Esophagus muscularis mucosa (tissue), 4 donors: ENCODE data around the gene PIGU. TPM values are rescaled to one million over a fixed set of nuclear protein-coding genes. Genes with fewer than 3 reads are reported as not detected.

Experiments
- DNase-seq: peaks from one replicate; pipeline ENCODE4 v3.0.0-alpha.2; 2017; ENCODE audit errors: extremely low spot score
- H3K27ac ChIP-seq, 4 donors: fragments of 200-600 bp; sonication (generic); replicated peaks in 1 of 4; 1 replicate in 3 of 4; 2 replicates in 1 of 4; pipeline ENCODE4 v1.5.1; 2016 to 2019; ENCODE audit warnings: mild to moderate bottlenecking in 1 of 4
- H3K27me3 ChIP-seq, 4 donors: fragments of 200-600 bp; sonication (generic); one replicate each; pipeline versions ENCODE4 v1.5.1 to v1.6.0; 2016 to 2019
- H3K36me3 ChIP-seq, 4 donors: fragments of 200-600 bp; sonication (generic); one replicate each; pipeline ENCODE4 v1.5.1; 2016 to 2019
- H3K4me1 ChIP-seq, 4 donors: fragments of 200-600 bp; sonication (generic); one replicate each; pipeline ENCODE4 v1.5.1; 2016 to 2019
- H3K4me3 ChIP-seq, 4 donors: fragments of 200-600 bp; sonication (generic); 1 replicate in 2 of 4; 2 replicates in 2 of 4; pipeline ENCODE4 v1.5.1; 2016 to 2019; ENCODE audit warnings: mild to moderate bottlenecking in 4 of 4, moderate library complexity in 1 of 4
- H3K9me3 ChIP-seq, 4 donors: fragments of 200-600 bp; sonication (generic); 1 replicate in 3 of 4; 2 replicates in 1 of 4; pipeline ENCODE4 v1.5.1; 2016 to 2019
- EP300 ChIP-seq: sonication (generic); formaldehyde crosslinking; IDR thresholded peaks from one replicate; pipeline ENCODE4 v1.6.1; 2017; ENCODE audit warnings: antibody characterized with exemption
- POLR2A ChIP-seq: fragments of 450-650 bp; IDR thresholded peaks from one replicate; pipeline ENCODE4 v1.6.1; 2017; ENCODE audit warnings: antibody characterized with exemption, moderate library complexity, mild to moderate bottlenecking, low read depth
- POLR2AphosphoS5 ChIP-seq, 2 donors: sonication (generic); formaldehyde crosslinking; IDR thresholded peaks; one replicate each; pipeline ENCODE4 v1.6.1; 2017; ENCODE audit warnings: antibody characterized with exemption in 2 of 2
- WGBS: methylation state at CpG from one replicate; pipeline ENCODE4 v1.1.5; 2018; 5-methylcytosine and 5-hydroxymethylcytosine counted together
- intact Hi-C: fragments of 100-400 bp; cut with DNase I; formaldehyde crosslinking; loops from one replicate; pipeline ENCODE4 v1.15.1; 2023
- total RNA-seq, 4 donors: library from RNA; depleted of rRNA; stranded (reverse); fragments of >200 nt; gene quantifications; one replicate each; pipeline versions ENCODE4 v1.1.0 to v1.2.1, GENCODE V29; 2016
- TF ChIP-seq, protein P1 (sequence below), 3 experiments: fragments of 200-600 bp in 2 of 3; fragments of 450-650 bp in 1 of 3; sonication (generic) in 2 of 3; IDR thresholded peaks; one replicate each; pipeline ENCODE4 v1.5.1; 2017 to 2019; ENCODE audit warnings: antibody characterized with exemption in 3 of 3, mild to moderate bottlenecking in 2 of 3, moderate library complexity in 1 of 3

The PIGU gene
- total RNA-seq, 4 donors from 2014 or later: 9.1 to 10.8 (median 9.5) TPM

DNA sequence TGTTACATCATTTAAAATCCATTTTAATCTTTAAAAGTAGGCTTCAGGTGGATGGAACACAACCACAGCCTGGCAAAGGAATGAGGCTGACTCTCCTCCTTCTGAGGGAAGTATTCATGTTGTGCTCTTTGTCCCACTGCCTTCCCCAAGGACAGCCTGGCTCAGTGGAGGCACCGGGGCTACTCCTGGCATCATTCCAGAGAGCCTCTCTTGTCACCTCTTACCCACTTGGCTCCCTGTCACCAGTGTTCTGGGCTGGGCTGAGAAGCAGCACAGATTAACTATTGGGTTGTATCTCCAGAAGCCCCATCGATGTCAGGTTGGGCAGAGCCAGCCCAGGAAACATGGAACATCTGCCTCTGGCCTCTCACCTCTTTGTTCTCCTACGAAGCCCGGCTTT lies 16.5 kb upstream of the PIGU start:
- Histone ChIP-seq H3K27ac (no peak overlapping the region), H3K9me3 (no peaks in the 10 kb centered on the region)
- TF ChIP-seq, protein P1, sequence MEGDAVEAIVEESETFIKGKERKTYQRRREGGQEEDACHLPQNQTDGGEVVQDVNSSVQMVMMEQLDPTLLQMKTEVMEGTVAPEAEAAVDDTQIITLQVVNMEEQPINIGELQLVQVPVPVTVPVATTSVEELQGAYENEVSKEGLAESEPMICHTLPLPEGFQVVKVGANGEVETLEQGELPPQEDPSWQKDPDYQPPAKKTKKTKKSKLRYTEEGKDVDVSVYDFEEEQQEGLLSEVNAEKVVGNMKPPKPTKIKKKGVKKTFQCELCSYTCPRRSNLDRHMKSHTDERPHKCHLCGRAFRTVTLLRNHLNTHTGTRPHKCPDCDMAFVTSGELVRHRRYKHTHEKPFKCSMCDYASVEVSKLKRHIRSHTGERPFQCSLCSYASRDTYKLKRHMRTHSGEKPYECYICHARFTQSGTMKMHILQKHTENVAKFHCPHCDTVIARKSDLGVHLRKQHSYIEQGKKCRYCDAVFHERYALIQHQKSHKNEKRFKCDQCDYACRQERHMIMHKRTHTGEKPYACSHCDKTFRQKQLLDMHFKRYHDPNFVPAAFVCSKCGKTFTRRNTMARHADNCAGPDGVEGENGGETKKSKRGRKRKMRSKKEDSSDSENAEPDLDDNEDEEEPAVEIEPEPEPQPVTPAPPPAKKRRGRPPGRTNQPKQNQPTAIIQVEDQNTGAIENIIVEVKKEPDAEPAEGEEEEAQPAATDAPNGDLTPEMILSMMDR (IDR thresholded peaks at IDR 0.05): no peak

DNA sequence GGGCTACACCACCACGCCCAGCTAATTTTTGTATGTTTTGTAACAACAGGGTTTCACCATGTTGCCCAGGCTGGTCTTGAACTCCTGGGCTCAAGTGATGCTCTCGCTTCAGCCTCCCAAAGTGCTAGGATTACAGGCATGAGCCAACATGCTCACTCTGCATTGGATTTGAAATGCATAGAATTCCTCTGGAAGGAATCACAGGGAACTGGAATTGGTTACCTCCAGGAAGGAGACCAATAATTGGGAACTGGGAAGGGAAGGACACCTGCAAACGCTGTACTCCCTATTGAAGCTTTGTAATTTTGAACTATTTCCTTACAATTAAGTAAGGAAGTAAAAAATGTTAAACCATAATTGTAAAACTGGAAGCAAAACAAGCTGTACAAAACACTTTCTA lies 14.9 kb upstream of the PIGU start:
- no peaks in the 10 kb centered on the region for H3K27me3 ChIP-seq
- H3K27ac ChIP-seq: no peak overlapping the region
- TF ChIP-seq POLR2A: no peak
- TF ChIP-seq, protein P1 (IDR thresholded peaks at IDR 0.05): no peak
- TF ChIP-seq POLR2AphosphoS5 (IDR thresholded peaks at IDR 0.05): no peak
- TF ChIP-seq EP300: no peak

More for the DNA sequence above, 16.5 kb upstream of the PIGU start:
- DNase-seq: no peak
- WGBS: 69% methylated on average over 4 of the region's 4 CpGs
- intact Hi-C loops: no loop called here
- Histone ChIP-seq H3K27me3 (no peaks in the 10 kb centered on the region), H3K4me1 (peaks cover 0 to 4% (median 2%) of the 10 kb centered on the region in 4 donors), H3K36me3 (no peaks in the 10 kb centered on the region), H3K4me3 (no peak overlapping the region)

DNA sequence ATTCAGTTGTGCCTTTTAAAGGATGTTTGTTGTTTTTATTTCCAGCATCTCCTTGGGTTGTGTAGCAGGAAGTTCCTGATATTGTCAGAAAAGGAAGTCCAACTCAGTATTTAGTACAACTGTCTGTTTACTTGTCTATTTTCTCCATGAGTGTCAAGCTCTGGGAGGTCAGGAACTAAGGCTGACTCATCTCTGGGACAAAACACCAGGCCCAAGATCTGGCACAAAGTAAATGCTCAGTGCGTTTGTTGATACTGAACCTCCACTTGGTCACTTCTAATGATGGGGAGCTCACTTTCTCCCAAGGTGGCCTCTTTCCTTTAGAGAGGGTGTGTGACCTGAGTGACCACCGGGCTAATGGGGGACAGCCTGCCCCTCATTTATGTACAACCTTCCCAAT lies 12.6 kb upstream of the PIGU start:
- Histone ChIP-seq H3K36me3 (no peaks in the 10 kb centered on the region), H3K4me3 (no peak overlapping the region), H3K9me3 (no peaks in the 10 kb centered on the region), H3K4me1 (peaks cover 0 to 4% (median 2%) of the 10 kb centered on the region in 4 donors), H3K27ac (no peak overlapping the region), H3K27me3 (no peaks in the 10 kb centered on the region)
- WGBS: 79% methylated on average over 2 of the region's 2 CpGs
- intact Hi-C loops: no loop called here
- TF ChIP-seq EP300 (no peak), POLR2A (no peak), POLR2AphosphoS5 (IDR thresholded peaks at IDR 0.05) (no peak)
- TF ChIP-seq, protein P1 (IDR thresholded peaks at IDR 0.05): no peak
- no peak for DNase-seq

More for the DNA sequence above, 14.9 kb upstream of the PIGU start:
- no peaks in the 10 kb centered on the region for H3K36me3 ChIP-seq
- DNase-seq: no peak
- WGBS: 77% methylated on average over 3 of the region's 3 CpGs
- no peak overlapping the region for H3K4me3 ChIP-seq
- intact Hi-C loops: no loop called here
- H3K4me1 ChIP-seq: peaks cover 0 to 4% (median 2%) of the 10 kb centered on the region in 4 donors
- no peaks in the 10 kb centered on the region for H3K9me3 ChIP-seq

DNA sequence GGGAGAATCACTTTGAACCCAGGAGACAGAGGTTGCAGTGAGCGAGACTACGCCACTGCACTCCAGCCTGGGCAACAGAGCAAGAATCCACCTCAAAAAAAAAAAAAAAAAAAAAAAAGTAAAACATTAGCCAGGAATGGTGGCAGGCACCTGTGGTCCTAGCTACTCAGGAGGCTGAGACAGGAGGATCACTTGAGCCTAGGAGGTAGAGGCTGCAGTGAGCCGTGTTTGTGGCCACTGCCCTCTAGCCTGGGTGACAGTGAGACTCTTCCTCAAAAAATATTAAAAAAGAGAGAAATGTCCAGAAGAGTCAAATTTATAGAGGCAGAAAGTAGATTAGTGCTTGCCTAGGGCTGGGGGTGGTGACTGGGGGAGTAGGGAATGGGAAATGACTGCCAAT lies 6.8 kb upstream of the PIGU start:
- intact Hi-C loops: no loop called here
- TF ChIP-seq POLR2A (no peak), EP300 (no peak), POLR2AphosphoS5 (IDR thresholded peaks at IDR 0.05) (no peak)
- TF ChIP-seq, protein P1 (IDR thresholded peaks at IDR 0.05): no peak
- no peak overlapping the region for H3K4me3 ChIP-seq
- H3K27ac ChIP-seq: no peak overlapping the region
- H3K27me3 ChIP-seq: no peaks in the 10 kb centered on the region
- DNase-seq: no peak
- no peaks in the 10 kb centered on the region for H3K4me1 ChIP-seq
- H3K9me3 ChIP-seq: no peaks in the 10 kb centered on the region
- H3K36me3 ChIP-seq: no peaks in the 10 kb centered on the region
- WGBS: 89% methylated on average over 3 of the region's 3 CpGs

DNA sequence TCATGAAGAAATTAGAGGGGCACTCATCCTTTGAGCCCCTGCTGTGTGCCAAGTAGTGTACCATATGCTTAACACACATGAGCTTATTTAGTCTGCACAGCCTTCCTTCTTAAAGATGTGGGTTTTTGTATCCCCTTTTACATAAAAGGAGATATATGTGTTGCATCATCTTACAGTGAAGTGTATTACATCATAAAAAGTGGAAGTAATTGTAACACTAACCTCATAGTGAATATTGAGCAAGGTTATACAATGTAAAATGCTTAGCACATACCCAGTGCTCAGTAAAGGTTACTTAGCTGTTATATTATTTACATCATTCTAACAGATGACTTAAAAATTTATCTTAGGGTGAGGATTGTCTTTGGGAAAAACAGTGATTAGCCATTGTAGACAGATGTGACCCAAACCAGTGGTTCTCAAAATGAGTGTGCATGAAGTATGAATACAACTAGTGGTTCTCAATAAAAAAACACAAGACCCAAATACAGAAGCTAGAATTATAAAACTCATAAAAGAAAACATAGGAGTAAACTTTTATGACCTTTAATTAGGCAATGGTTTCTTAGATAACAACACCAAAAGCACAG lies 3.8 kb upstream of the PIGU start:
- Histone ChIP-seq H3K4me3 (no peak overlapping the region), H3K36me3 (no peaks in the 10 kb centered on the region), H3K9me3 (no peaks in the 10 kb centered on the region), H3K27ac (no peak overlapping the region), H3K27me3 (no peaks in the 10 kb centered on the region), H3K4me1 (peaks cover 5 to 17% (median 14%) of the 10 kb centered on the region in 4 donors)
- TF ChIP-seq, protein P1 (IDR thresholded peaks at IDR 0.05): no peak
- TF ChIP-seq POLR2A: no peak
- TF ChIP-seq POLR2AphosphoS5 (IDR thresholded peaks at IDR 0.05): no peak
- TF ChIP-seq EP300: no peak
- no peak for DNase-seq
- intact Hi-C loops: no loop called here
